RWPE2 (cell line): ENCODE results near the gene RIPK3.

Experiments used
- ATAC-seq: fragments of 200-7000 bp; cut with Tn5 transposase; 3 replicates; pipeline ENCODE4 v1.9.1; 2021; ENCODE audit warnings: low read depth
- DNase-seq: peaks from one replicate; pipeline ENCODE4 v3.0.0-alpha.2; 2020; ENCODE audit warnings: low spot score
- H3K27ac ChIP-seq: fragments of 450-650 bp; 2 replicates; pipeline ENCODE4 v1.5.1; 2017; ENCODE audit warnings: mild to moderate bottlenecking; ENCODE audit not compliant: poor library complexity, severe bottlenecking
- H3K27me3 ChIP-seq: fragments of 250-450 bp; sonication (Bioruptor Pico); 2 replicates; pipeline ENCODE4 v1.5.1; 2021; ENCODE audit warnings: mild to moderate bottlenecking, moderate library complexity; ENCODE audit not compliant: insufficient read depth, poor library complexity, severe bottlenecking
- H3K36me3 ChIP-seq: fragments of 250-450 bp; sonication (Bioruptor Pico); 2 replicates; pipeline ENCODE4 v1.5.1; 2020; ENCODE audit warnings: low read depth, mild to moderate bottlenecking, moderate library complexity
- H3K4me1 ChIP-seq: fragments of 250-450 bp; sonication (Bioruptor Pico); 2 replicates; pipeline ENCODE4 v1.5.1; 2021; ENCODE audit warnings: mild to moderate bottlenecking, moderate library complexity; ENCODE audit not compliant: insufficient read depth, poor library complexity, severe bottlenecking
- H3K4me3 ChIP-seq: fragments of 250-450 bp; sonication (Bioruptor Pico); 2 replicates; pipeline ENCODE4 v1.5.1; 2021; ENCODE audit warnings: mild to moderate bottlenecking, moderate library complexity; ENCODE audit not compliant: severe bottlenecking
- H3K9me3 ChIP-seq: fragments of 250-450 bp; sonication (Bioruptor Pico); 2 replicates; pipeline ENCODE4 v1.5.1; 2021; ENCODE audit warnings: mild to moderate bottlenecking, moderate library complexity; ENCODE audit not compliant: severe bottlenecking
- TF ChIP-seq, protein P1 (sequence below): fragments of 450-650 bp; IDR thresholded peaks from one replicate; pipeline ENCODE4 v1.5.1; 2017; ENCODE audit warnings: mild to moderate bottlenecking, moderate library complexity; ENCODE audit not compliant: poor library complexity, severe bottlenecking

Gene RIPK3

DNA sequence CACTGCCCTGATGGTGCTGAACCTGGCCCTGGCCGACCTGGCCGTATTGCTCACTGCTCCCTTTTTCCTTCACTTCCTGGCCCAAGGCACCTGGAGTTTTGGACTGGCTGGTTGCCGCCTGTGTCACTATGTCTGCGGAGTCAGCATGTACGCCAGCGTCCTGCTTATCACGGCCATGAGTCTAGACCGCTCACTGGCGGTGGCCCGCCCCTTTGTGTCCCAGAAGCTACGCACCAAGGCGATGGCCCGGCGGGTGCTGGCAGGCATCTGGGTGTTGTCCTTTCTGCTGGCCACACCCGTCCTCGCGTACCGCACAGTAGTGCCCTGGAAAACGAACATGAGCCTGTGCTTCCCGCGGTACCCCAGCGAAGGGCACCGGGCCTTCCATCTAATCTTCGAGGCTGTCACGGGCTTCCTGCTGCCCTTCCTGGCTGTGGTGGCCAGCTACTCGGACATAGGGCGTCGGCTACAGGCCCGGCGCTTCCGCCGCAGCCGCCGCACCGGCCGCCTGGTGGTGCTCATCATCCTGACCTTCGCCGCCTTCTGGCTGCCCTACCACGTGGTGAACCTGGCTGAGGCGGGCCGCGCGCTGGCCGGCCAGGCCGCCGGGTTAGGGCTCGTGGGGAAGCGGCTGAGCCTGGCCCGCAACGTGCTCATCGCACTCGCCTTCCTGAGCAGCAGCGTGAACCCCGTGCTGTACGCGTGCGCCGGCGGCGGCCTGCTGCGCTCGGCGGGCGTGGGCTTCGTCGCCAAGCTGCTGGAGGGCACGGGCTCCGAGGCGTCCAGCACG lies 23.8 kb downstream of the RIPK3 start:
- H3K36me3 ChIP-seq: no peaks in the 10 kb centered on the region
- H3K9me3 ChIP-seq: no peaks in the 10 kb centered on the region
- TF ChIP-seq, protein P1, sequence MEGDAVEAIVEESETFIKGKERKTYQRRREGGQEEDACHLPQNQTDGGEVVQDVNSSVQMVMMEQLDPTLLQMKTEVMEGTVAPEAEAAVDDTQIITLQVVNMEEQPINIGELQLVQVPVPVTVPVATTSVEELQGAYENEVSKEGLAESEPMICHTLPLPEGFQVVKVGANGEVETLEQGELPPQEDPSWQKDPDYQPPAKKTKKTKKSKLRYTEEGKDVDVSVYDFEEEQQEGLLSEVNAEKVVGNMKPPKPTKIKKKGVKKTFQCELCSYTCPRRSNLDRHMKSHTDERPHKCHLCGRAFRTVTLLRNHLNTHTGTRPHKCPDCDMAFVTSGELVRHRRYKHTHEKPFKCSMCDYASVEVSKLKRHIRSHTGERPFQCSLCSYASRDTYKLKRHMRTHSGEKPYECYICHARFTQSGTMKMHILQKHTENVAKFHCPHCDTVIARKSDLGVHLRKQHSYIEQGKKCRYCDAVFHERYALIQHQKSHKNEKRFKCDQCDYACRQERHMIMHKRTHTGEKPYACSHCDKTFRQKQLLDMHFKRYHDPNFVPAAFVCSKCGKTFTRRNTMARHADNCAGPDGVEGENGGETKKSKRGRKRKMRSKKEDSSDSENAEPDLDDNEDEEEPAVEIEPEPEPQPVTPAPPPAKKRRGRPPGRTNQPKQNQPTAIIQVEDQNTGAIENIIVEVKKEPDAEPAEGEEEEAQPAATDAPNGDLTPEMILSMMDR: no peak
- ATAC-seq: no peak
- peaks cover 20% of the 10 kb centered on the region for H3K4me1 ChIP-seq
- no peaks in the 10 kb centered on the region for H3K27me3 ChIP-seq
- peak; percentile 71 for DNase-seq
- H3K27ac ChIP-seq: no peak overlapping the region
- no peak overlapping the region for H3K4me3 ChIP-seq

DNA sequence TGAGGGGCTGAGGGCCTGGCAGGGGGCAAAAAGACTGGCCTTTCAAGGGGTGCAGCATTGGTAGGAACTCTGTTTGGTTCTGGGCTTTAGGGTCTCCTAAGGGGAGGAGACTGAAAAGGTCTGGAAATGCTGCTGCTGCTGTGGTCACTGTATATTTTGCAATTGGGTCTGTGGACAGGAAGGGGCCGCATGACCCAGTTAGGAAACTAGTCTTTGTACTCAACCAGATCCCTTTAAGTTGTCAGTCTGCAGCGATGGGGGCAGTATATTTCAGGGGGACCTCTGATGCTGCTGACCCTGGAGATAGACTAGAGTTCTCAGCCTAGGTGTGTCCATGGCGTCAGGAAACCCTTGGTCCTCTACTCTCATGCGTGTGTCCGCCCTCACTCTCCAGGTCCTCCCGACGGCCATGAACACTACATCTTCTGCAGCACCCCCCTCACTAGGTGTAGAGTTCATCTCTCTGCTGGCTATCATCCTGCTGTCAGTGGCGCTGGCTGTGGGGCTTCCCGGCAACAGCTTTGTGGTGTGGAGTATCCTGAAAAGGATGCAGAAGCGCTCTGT lies 24.5 kb downstream of the RIPK3 start:
- H3K4me1 ChIP-seq: peaks cover 22% of the 10 kb centered on the region
- H3K27me3 ChIP-seq: no peaks in the 10 kb centered on the region
- H3K36me3 ChIP-seq: no peaks in the 10 kb centered on the region
- H3K27ac ChIP-seq: peak overlapping the region; percentile 2
- H3K4me3 ChIP-seq: no peak overlapping the region
- DNase-seq: no peak
- H3K9me3 ChIP-seq: no peaks in the 10 kb centered on the region
- no peak for ATAC-seq
- TF ChIP-seq, protein P1: no peak

DNA sequence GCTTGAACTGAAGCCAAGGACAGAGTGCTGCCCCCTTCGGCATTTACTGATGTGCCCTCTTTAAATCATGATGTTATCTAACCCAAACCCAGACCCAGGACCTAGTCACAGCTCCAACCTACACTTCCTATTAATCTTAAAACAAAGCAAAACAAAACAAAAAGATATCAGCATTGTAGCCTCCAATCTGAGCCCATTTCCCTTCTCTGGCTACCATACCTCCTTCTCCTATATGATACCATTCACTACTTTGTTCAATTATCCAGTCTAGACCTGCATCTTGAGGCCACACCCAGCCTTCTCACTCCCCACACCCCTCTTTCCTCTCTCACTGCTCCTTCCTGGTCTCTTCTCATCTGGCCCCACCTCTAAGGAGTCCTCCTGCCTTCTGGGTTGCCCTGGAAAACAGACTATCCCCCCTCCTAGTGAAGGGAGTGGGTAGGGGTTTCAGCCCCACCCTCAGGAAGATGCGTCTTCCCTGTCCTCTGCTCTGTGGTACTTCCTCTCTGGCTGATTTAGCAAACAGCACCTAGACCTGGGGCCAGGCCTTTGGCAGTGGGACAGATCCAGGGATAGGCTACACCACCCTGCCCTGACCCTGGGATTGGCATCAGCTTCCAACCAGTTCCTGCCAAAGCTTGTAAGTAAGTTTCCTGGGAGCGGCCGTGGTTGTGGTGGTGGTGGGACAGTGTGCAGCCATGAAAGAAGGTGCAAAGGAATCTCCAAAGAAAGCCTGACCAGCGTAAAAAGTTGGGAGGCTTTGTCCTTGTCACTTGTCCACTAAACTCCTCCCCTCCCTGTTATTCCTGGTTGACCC lies 25.2 kb downstream of the RIPK3 start:
- no peaks in the 10 kb centered on the region for H3K36me3 ChIP-seq
- H3K27me3 ChIP-seq: no peaks in the 10 kb centered on the region
- H3K4me3 ChIP-seq: no peak overlapping the region
- TF ChIP-seq, protein P1: no peak
- no peaks in the 10 kb centered on the region for H3K9me3 ChIP-seq
- DNase-seq (no peak), ATAC-seq (no peak)
- peak overlapping the region; percentile 2 for H3K27ac ChIP-seq
- peaks cover 30% of the 10 kb centered on the region for H3K4me1 ChIP-seq

DNA sequence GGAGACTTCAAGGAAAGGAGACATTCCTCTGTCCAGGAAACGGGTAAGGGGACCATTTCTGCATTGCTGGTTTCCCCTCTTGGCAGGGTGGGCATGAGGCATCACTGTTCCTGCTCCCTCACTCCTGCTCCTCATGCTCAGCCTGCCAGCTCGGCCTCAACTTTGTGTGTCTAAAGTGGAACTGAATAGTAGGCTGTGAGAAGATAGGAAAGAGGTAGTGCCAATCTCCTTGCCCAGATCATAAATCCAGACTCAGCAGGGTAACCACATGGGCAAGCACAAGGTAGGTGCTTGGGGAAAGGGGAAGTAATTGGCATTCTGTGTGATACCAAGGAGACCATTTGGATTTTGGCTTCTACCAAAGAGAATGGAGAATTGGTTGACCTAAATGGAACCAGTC lies 25.9 kb downstream of the RIPK3 start:
- TF ChIP-seq, protein P1: no peak
- H3K9me3 ChIP-seq: no peaks in the 10 kb centered on the region
- DNase-seq: no peak
- peak overlapping the region; percentile 2 for H3K27ac ChIP-seq
- H3K4me1 ChIP-seq: peaks cover 35% of the 10 kb centered on the region
- peaks cover under 1% of the 10 kb centered on the region for H3K36me3 ChIP-seq
- ATAC-seq: no peak
- H3K27me3 ChIP-seq: no peaks in the 10 kb centered on the region
- no peak overlapping the region for H3K4me3 ChIP-seq
